ES-I3 (cell line): ENCODE results near the gene FOXI2.

Experiments
- H3K36me3 ChIP-seq: 2 replicates; pipeline ENCODE4 v1.6.1; 2013; ENCODE audit warnings: mild to moderate bottlenecking, low read length, control low read depth, moderate library complexity; ENCODE audit not compliant: insufficient read depth
- H3K4me1 ChIP-seq: 2 replicates; pipeline ENCODE4 v1.6.1; 2013; ENCODE audit warnings: mild to moderate bottlenecking, control low read depth, low read length; ENCODE audit not compliant: insufficient read depth
- H3K9ac ChIP-seq: 2 replicates; pipeline ENCODE4 v1.6.1; 2013; ENCODE audit warnings: low read depth, mild to moderate bottlenecking, low read length, moderate library complexity
- H3K9me3 ChIP-seq: 2 replicates; pipeline ENCODE4 v1.6.1; 2013; ENCODE audit warnings: mild to moderate bottlenecking, low read length, moderate library complexity; ENCODE audit not compliant: control insufficient read depth, insufficient read depth

FOXI2 gene

GRCh38 chr10:127736915-127737562, at the start of gene FOXI2:
TSS of gene FOXI2 (plus strand) at chr10:127737185. CDS start at chr10:127737274, 89 bp downstream.
- peak within 1 kb of the TSS; percentile 63 for H3K9ac ChIP-seq
- no peaks in the 10 kb centered on the region for H3K36me3 ChIP-seq
- peaks cover 8% of the 10 kb centered on the region; the same call in 1 of the 2 replicates for H3K4me1 ChIP-seq

DNA sequence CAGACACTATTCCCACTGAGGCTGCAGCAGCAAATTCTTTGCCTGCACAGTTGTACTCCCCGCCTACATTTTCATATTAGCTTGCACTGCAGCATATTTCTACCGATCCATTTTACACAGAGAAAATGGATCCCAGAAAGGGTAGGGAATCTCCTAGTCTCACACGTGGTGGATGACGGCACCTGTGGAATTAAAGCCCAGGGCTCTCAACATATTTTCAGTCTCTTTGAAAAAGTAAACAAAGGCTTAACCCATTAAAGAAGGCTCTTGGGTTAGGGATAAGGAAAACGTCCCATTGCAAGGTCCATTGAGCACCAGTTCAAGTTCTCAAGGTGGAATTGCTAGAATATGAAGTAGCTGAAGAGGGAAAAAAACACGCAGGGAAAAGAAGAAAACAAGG, 49.4 kb upstream of the FOXI2 start:
- no peak overlapping the region for H3K9ac ChIP-seq
- H3K36me3 ChIP-seq = no peaks in the 10 kb centered on the region
- H3K4me1 ChIP-seq = no peaks in the 10 kb centered on the region
- H3K9me3 ChIP-seq = no peaks in the 10 kb centered on the region

More at GRCh38 chr10:127736915-127737562, at the start of gene FOXI2:
- no peaks in the 10 kb centered on the region for H3K9me3 ChIP-seq

DNA sequence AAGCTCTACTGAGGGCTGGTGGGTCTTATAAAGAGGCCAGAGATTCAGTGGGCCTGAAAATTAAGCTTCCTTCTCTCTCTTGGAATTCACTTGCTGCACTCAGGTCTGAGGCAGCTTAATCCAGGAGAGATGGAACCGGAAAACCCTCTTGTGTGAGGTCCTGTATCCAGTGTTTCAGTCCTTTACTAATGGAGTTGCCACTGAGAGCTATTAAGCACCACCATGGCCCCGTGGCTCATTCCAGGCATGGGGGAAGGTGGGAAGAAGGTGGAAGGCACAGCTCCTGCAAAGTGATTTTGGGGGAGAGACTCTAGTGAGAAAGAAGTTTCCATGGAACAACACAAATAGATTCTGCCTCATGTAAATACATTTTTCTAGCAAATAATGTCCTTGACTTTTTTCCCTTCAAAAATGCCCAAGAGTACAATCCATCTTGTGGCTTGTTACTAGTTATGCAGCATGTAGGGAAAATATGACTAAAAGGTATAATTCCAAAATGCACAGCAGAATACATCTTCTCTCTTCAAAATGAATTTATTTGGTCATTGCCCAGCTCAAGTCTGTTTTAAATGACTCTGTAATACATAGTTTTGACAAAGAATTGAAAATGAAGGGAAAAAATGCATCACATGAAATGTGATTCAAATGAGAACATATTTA, 46.7 kb upstream of the FOXI2 start:
- Histone ChIP-seq H3K9ac (no peak overlapping the region), H3K4me1 (no peaks in the 10 kb centered on the region; the same call in 1 of the 2 replicates), H3K36me3 (no peaks in the 10 kb centered on the region), H3K9me3 (no peaks in the 10 kb centered on the region)

- peaks cover 4% of the 10 kb centered on the region; the same call in 1 of the 2 replicates for H3K4me1 ChIP-seq
- H3K36me3 ChIP-seq = no peaks in the 10 kb centered on the region
- H3K9me3 ChIP-seq = no peaks in the 10 kb centered on the region
- no peak overlapping the region for H3K9ac ChIP-seq
These were observed 42.3 kb upstream of the FOXI2 start for GRCh38 chr10:127694580-127695193.

GRCh38 chr10:127695431-127695830, 41.6 kb upstream of the FOXI2 start:
- Histone ChIP-seq H3K9ac (0 out of 2 replicates have a peak overlapping the region, but pooled peaks have one; percentile 5), H3K9me3 (no peaks in the 10 kb centered on the region), H3K4me1 (peaks cover 4% of the 10 kb centered on the region; the same call in 1 of the 2 replicates), H3K36me3 (no peaks in the 10 kb centered on the region)

- Histone ChIP-seq H3K9me3 (no peaks in the 10 kb centered on the region), H3K4me1 (peaks cover 4% of the 10 kb centered on the region; the same call in 1 of the 2 replicates), H3K36me3 (no peaks in the 10 kb centered on the region), H3K9ac (no peak overlapping the region)
These were observed 38.1 kb upstream of the FOXI2 start for GRCh38 chr10:127698886-127699285.

- H3K36me3 ChIP-seq = no peaks in the 10 kb centered on the region
- peaks cover 4% of the 10 kb centered on the region; the same call in 1 of the 2 replicates for H3K4me1 ChIP-seq
- H3K9ac ChIP-seq = no peak overlapping the region
- no peaks in the 10 kb centered on the region for H3K9me3 ChIP-seq
These were observed 37.7 kb upstream of the FOXI2 start for GRCh38 chr10:127699311-127699710.

GRCh38 chr10:127702271-127702670, 34.7 kb upstream of the FOXI2 start:
- Histone ChIP-seq H3K36me3 (no peaks in the 10 kb centered on the region), H3K4me1 (no peaks in the 10 kb centered on the region), H3K9ac (no peak overlapping the region), H3K9me3 (no peaks in the 10 kb centered on the region)

GRCh38 chr10:127715249-127715648, 21.7 kb upstream of the FOXI2 start:
- Histone ChIP-seq H3K36me3 (no peaks in the 10 kb centered on the region), H3K9me3 (no peaks in the 10 kb centered on the region), H3K9ac (no peak overlapping the region), H3K4me1 (no peaks in the 10 kb centered on the region)

GRCh38 chr10:127715782-127716378, 21.1 kb upstream of the FOXI2 start:
- no peaks in the 10 kb centered on the region for H3K36me3 ChIP-seq
- no peaks in the 10 kb centered on the region for H3K4me1 ChIP-seq
- H3K9ac ChIP-seq = no peak overlapping the region
- no peaks in the 10 kb centered on the region for H3K9me3 ChIP-seq

DNA sequence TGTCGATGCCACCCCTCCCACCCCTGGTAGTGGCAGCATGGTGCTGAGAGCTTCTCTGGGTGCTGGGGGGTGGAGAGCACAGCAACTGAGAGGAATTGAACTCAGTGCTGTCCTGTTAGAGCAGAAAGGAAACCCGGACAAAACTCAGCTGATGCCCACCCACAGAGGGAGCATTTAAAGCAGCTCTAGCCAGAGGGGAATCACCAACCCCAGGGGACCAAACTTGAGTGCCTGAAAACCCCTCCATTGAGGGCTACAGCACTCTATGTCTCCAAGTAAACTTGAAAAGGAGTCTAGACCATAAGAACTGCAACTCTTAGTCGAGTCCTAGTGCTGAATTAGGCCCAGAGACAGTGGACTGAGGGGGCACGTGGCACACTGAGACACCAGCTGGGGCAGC, 16.8 kb upstream of the FOXI2 start:
- no peak overlapping the region for H3K9ac ChIP-seq
- no peaks in the 10 kb centered on the region for H3K9me3 ChIP-seq
- H3K4me1 ChIP-seq = no peaks in the 10 kb centered on the region
- H3K36me3 ChIP-seq = no peaks in the 10 kb centered on the region

DNA sequence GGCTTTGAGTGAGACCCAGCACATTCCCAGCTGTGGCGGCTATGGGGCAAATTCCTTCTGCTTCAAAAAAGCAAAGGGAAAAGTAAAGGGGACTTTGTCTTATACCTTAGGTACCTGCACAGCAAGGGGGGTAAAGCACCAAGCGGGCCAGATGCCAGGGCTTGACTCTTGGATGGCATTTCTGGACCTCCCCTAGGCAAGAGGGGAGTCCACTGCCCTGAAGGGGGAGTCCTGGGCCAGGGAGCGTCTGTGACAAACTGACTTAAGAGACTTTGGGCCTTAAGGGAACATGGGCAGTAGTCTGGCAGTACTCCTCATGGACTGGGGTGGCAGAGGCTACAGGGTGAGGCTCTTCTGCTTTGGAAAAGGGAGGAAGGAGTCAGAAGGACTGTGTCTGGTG, 16.1 kb upstream of the FOXI2 start:
- no peaks in the 10 kb centered on the region for H3K9me3 ChIP-seq
- no peaks in the 10 kb centered on the region for H3K36me3 ChIP-seq
- H3K4me1 ChIP-seq = no peaks in the 10 kb centered on the region
- no peak overlapping the region for H3K9ac ChIP-seq

- no peaks in the 10 kb centered on the region for H3K36me3 ChIP-seq
- H3K9ac ChIP-seq = peak overlapping the region; percentile 63; the same call in 1 of the 2 replicates
- H3K4me1 ChIP-seq = peaks cover 5% of the 10 kb centered on the region; the same call in 1 of the 2 replicates
- no peaks in the 10 kb centered on the region for H3K9me3 ChIP-seq
These were observed 2.2 kb upstream of the FOXI2 start for GRCh38 chr10:127734753-127735152.

- peak overlapping the region; percentile 63; the same call in 1 of the 2 replicates for H3K9ac ChIP-seq
- H3K36me3 ChIP-seq = no peaks in the 10 kb centered on the region
- H3K9me3 ChIP-seq = no peaks in the 10 kb centered on the region
- peaks cover 5% of the 10 kb centered on the region; the same call in 1 of the 2 replicates for H3K4me1 ChIP-seq
These were observed 1.8 kb upstream of the FOXI2 start for GRCh38 chr10:127735156-127735555.
